Activated CD8-positive, alpha-beta T cell treated with anti-CD3 and anti-CD28 coated beads for 36 hours (primary cell): ENCODE results near the gene TMEM109. TPM values are rescaled to one million over a fixed set of nuclear protein-coding genes. Genes with fewer than 3 reads are reported as not detected.

Experiments
- ATAC-seq: fragments of 200-7000 bp; cut with Tn5 transposase; one replicate; pipeline ENCODE4 v1.10.0; 2021; ENCODE audit warnings: mild to moderate bottlenecking, moderate library complexity
- CTCF ChIA-PET: fragments of 350-600 bp; sonication (Branson Sonifier 250); formaldehyde crosslinking; loops from one replicate; lab custom pipeline; 2021; ENCODE audit warnings: antibody characterized with exemption; lab: Charles Lee
- POLR2A ChIA-PET: fragments of 350-600 bp; sonication (Branson Sonifier 250); formaldehyde crosslinking; loops from one replicate; lab custom pipeline; 2021; ENCODE audit warnings: antibody characterized with exemption; lab: Charles Lee
- DNase-seq: peaks from one replicate; pipeline ENCODE4 v3.0.0-alpha.2; 2020
- H3K27ac Mint-ChIP-seq: one replicate; pipeline ENCODE4 v1.8.0; 2021; ENCODE audit warnings: mild to moderate bottlenecking, mixed read lengths
- H3K27me3 Mint-ChIP-seq: one replicate; pipeline ENCODE4 v1.8.0; 2021; ENCODE audit warnings: mixed read lengths
- H3K36me3 Mint-ChIP-seq: one replicate; pipeline ENCODE4 v1.8.0; 2021; ENCODE audit warnings: low read depth, mixed read lengths
- H3K4me1 Mint-ChIP-seq: one replicate; pipeline ENCODE4 v1.8.0; 2021; ENCODE audit warnings: low read depth, mixed read lengths
- H3K4me3 Mint-ChIP-seq: one replicate; pipeline ENCODE4 v1.8.0; 2021; ENCODE audit warnings: mild to moderate bottlenecking, moderate library complexity, mixed read lengths
- H3K9me3 Mint-ChIP-seq: one replicate; pipeline ENCODE4 v1.8.0; 2021; ENCODE audit warnings: mixed read lengths
- CTCF ChIP-seq: fragments of 200-600 bp; IDR thresholded peaks from one replicate; pipeline ENCODE4 v1.8.0; 2022; ENCODE audit warnings: antibody characterized with exemption, mild to moderate bottlenecking
- intact Hi-C: fragments of 100-400 bp; cut with micrococcal nuclease; formaldehyde crosslinking; loops from one replicate; pipeline ENCODE4 v1.10.0; 2022
- total RNA-seq, 2 experiments: library from RNA; stranded (reverse); gene quantifications; one replicate each; pipeline ENCODE4 v1.2.3, GENCODE V29; 2021

Gene TMEM109
- total RNA-seq, 2 experiments from 2014 or later: 93.2 to 101 TPM

GRCh38 chr11:60970890-60971289, 56.9 kb downstream of the TMEM109 start:
- H3K4me3 Mint-ChIP-seq: peak overlapping the region; percentile 83
- no peak for DNase-seq
- POLR2A ChIA-PET: interaction anchor here (0.6 to 1.8 kb wide), 14 partner anchors 14 to 141 kb away, joined by 3 to 9 read pairs (median 4); partner anchors contain the start of genes CD5 and TMEM109
- H3K27me3 Mint-ChIP-seq: no peaks in the 10 kb centered on the region
- CTCF ChIA-PET: interaction anchor here (0.8 to 3.1 kb wide), 15 partner anchors 8 to 189 kb away, joined by 3 to 22 read pairs (median 5); partner anchors contain the start of gene SLC15A3
- no peak for TF ChIP-seq CTCF
- peaks cover 36% of the 10 kb centered on the region for H3K36me3 Mint-ChIP-seq
- H3K4me1 Mint-ChIP-seq: peaks cover 16% of the 10 kb centered on the region
- intact Hi-C loops: loop anchor here (1.0 kb wide), 1 partner anchor 158 kb away; no protein-coding TSS in a partner anchor
- no peak for ATAC-seq
- H3K27ac Mint-ChIP-seq: peak overlapping the region; percentile 100
- H3K9me3 Mint-ChIP-seq: peaks cover 4% of the 10 kb centered on the region

- ATAC-seq: peak; percentile 69
- H3K36me3 Mint-ChIP-seq: peaks cover 42% of the 10 kb centered on the region
- peak within 1 kb of the TSS; percentile 100 for H3K27ac Mint-ChIP-seq
- CTCF ChIA-PET: interaction anchor here (0.8 to 3.1 kb wide), 10 partner anchors 9 to 214 kb away, joined by 3 to 22 read pairs (median 6); partner anchors contain the start of gene SLC15A3
- peak within 1 kb of the TSS; percentile 83 for H3K4me3 Mint-ChIP-seq
- H3K4me1 Mint-ChIP-seq: peaks cover 22% of the 10 kb centered on the region
- POLR2A ChIA-PET: interaction anchor here (0.6 to 1.8 kb wide), 16 partner anchors 15 to 143 kb away, joined by 3 to 9 read pairs (median 4); partner anchors contain the start of genes CD5 and TMEM109
- H3K27me3 Mint-ChIP-seq: no peaks in the 10 kb centered on the region
- peaks cover 4% of the 10 kb centered on the region for H3K9me3 Mint-ChIP-seq
- intact Hi-C loops: no loop called here
- peak; percentile 84 for DNase-seq
- no peak for TF ChIP-seq CTCF
These were observed 57.6 kb downstream of the TMEM109 start, which contains the start of gene CD6 for GRCh38 chr11:60971520-60971919. CD6 (plus strand) TSS chr11:60971680; CDS start chr11:60971866, 186 bp downstream.

- H3K27ac Mint-ChIP-seq: peak overlapping the region; percentile 100
- H3K9me3 Mint-ChIP-seq: peaks cover 4% of the 10 kb centered on the region
- ChIA-PET POLR2A (interaction anchor here (0.9 to 1.8 kb wide), 12 partner anchors 18 to 143 kb away, joined by 3 to 9 read pairs (median 4); partner anchors contain the start of genes CD5 and TMEM109), CTCF (interaction anchor here (0.8 to 3.1 kb wide), 9 partner anchors 9 to 213 kb away, joined by 3 to 22 read pairs (median 4); partner anchors contain the start of genes PRPF19 and SLC15A3)
- H3K4me1 Mint-ChIP-seq: peaks cover 29% of the 10 kb centered on the region
- no peaks in the 10 kb centered on the region for H3K27me3 Mint-ChIP-seq
- ATAC-seq (peak; percentile 28), DNase-seq (peak; percentile 64)
- intact Hi-C loops: no loop called here
- peak overlapping the region; percentile 83 for H3K4me3 Mint-ChIP-seq
- TF ChIP-seq CTCF: no peak
- peaks cover 49% of the 10 kb centered on the region for H3K36me3 Mint-ChIP-seq
These were observed 58.4 kb downstream of the TMEM109 start for GRCh38 chr11:60972182-60973030.

Other genes starting within 250 kb of the TMEM109 start
- gene MS4A8, start 214.5 kb upstream of the TMEM109 start, total RNA-seq: not detected
- gene MS4A18, start 189.4 kb upstream of the TMEM109 start, total RNA-seq: not detected
- not detected for gene MS4A15, start 157.3 kb upstream of the TMEM109 start, total RNA-seq
- gene MS4A10, start 128.8 kb upstream of the TMEM109 start, total RNA-seq: not detected
- 10 to 100 TPM; 48.1 to 51.4 TPM for gene CCDC86, start 72.0 kb upstream of the TMEM109 start, total RNA-seq
- under 1 TPM; 0.23 to 0.38 TPM for gene PTGDR2, start 58.2 kb upstream of the TMEM109 start, total RNA-seq
- gene ZP1, start 46.6 kb upstream of the TMEM109 start, total RNA-seq: not detected
- gene PRPF19, start 7.6 kb upstream of the TMEM109 start, total RNA-seq: 100 to 1,000 TPM; 142 to 150 TPM
- gene TMEM132A, start 10.3 kb downstream of the TMEM109 start, total RNA-seq: 1 to 10 TPM; 1.1 to 1.3 TPM
- 1 to 10 TPM; 3.9 to 4.7 TPM for gene SLC15A3, start 38.0 kb downstream of the TMEM109 start, total RNA-seq
- 100 to 1,000 TPM; 196 to 201 TPM for gene CD6, start 57.5 kb downstream of the TMEM109 start, total RNA-seq
- 100 to 1,000 TPM; 214 to 215 TPM for gene CD5, start 188.3 kb downstream of the TMEM109 start, total RNA-seq
- 1 to 10 TPM; 6.6 to 7.2 TPM for gene VPS37C, start 247.3 kb downstream of the TMEM109 start, total RNA-seq